HG02642 (cell line): ENCODE measurements around the gene TM4SF5.

Experiments
- ATAC-seq: cut with Tn5 transposase; IDR thresholded peaks from one replicate; pipeline ENCODE4 v1.9.1; 2021; ENCODE audit warnings: mild to moderate bottlenecking; ENCODE audit not compliant: unreplicated experiment, poor library complexity

Gene TM4SF5

GRCh38 chr17:4788159-4788806 is 16.6 kb downstream of the TM4SF5 start:
- ATAC-seq = no peak

DNA sequence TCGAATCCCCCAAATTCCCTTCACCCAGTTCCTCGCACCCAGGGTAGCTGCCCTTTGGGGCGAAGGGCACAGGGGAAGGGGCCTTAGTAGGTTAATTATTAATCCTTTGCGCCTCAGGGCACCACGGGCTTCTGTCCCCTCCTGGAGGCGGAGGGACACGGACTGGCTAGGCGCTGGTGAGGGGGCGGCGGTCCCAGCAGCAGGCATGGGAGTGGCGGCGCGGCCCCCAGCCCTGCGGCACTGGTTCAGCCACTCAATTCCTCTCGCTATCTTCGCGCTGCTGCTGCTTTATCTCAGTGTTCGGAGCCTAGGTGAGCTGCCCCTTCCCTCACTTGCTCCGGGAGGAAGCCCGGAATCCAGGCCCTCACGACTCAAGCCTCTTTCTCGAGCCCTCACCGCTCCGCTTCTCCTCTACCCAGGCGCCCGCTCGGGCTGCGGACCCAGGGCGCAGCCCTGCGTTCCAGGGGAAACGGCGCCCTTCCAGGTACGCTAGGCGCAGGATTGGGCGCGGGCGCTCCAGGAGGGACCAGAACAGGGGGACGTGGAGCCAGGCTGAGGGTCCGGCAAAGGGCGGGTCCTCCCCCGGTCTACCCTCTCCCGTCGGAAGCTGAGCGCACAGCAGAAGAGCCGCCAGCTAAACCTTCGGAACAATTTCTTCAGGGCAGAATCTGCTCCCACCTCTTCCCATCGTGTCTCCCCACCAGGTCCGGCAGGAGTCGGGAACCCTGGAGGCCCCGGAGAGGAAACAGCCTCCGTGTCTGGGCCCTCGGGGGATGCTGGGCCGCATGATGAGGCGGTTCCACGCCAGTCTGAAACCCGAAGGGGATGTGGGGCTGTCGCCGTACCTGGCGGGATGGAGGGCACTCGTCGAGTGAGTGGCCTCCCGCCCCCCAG is 17.4 kb downstream of the TM4SF5 start, which contains the start of gene GLTPD2:
Gene GLTPD2 (plus strand): TSS at position 158 of the 894 bp plus-strand sequence. CDS start 48 bp downstream, at position 206.
- ATAC-seq = no peak

- ATAC-seq = no peak
These were observed 17.9 kb downstream of the TM4SF5 start for GRCh38 chr17:4789701-4789950.

DNA sequence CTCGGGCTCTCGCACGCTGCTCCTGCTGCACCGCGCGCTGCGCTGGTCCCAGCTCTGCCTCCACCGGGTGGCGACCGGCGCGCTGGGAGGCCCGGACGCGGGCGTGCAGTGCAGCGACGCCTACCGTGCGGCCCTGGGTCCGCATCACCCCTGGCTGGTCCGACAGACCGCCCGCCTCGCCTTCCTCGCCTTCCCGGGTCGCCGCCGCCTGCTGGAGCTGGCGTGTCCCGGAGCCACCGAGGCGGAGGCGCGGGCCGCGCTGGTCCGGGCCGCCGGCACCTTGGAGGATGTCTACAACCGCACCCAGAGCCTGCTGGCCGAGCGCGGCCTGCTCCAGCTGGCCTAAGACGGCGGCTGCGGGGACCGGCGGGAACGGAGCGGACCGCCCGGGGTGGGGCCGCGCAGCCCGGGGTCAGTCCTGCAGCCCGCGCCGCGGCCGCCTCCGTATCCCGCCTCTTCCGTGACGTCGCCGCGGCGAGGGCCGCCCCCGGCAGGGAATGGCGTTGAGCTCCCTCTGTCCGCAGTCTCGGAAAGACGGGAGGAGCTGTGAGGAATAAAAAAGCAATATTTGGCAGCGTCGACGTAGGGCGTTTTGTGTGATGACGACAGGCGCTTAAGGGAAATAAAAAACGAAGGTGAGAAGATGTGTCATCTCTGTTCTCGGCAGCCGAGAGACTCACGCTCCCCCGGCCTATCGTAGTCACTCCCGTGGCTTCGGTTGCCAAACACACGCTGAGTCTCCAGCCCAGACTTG is 18.4 kb downstream of the TM4SF5 start:
- ATAC-seq = peak; percentile 85

DNA sequence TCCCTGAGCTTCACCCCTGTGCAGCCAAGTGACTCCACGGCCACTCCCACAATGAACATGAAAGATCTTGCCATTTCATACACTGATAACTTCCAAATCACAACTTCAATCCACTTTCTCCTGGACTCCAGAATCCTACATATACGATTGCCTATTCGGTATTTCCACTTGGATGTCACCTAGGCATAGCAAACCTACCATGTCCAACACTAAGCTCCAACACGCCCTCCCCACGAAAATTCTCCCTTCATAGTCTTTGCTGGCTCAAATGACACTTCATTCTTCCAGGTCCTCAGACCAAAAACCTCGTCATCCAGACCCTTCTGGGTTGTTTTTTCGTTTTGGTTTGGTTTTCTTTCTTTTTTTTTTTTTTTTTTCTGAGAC is 19.0 kb downstream of the TM4SF5 start:
- no peak for ATAC-seq

- ATAC-seq = no peak
These were observed 23.5 kb downstream of the TM4SF5 start for GRCh38 chr17:4795168-4795567.

DNA sequence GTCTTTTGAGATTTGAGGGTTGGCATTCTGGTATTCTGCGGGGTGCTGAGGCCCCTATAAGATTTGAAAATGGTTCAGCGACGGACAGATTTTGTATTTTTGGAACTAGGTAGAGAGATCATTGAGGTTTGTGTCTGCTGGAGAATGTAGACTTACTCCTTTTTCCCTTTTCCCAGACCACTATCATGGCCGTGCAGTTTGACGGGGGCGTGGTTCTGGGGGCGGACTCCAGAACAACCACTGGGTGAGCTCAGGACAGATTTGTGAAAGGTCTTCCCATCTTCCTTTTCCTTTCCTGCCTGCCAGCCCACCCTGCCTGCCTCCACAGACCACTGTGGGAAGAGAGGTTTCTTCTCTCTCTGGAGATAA is 24.9 kb downstream of the TM4SF5 start:
- no peak for ATAC-seq

DNA sequence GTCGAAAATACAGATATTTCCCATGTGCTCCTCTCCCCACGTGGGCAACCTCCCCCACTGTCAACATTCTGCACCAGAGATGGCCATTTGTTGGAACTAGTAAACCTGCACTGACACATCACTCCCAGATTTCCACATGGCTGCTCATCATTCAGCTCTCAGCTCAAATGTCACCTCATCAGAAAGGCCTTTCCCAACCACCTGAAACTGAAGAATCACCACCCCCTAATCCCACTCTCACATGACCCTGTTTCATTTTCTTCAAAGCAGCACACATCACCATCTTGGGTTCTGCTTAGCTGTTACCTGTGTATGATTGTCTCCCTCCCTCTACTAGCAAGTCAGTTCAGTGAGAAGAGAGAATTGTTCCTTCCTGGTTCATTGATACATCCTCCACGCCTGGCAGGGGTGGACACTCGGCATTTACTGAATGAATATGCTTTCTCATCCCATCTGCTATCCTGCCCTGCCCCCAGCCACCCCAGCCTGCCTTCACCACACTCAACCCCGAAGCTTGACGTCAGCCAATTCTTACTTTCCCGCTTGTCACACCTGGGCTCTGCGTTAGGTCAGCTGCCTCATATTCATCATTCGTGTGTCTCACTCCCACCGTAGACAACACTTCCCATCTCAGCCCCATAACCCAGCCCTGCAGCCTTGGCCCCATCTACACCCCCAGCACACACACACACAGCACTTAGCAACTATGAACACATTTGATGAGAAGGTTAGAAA is 28.9 kb downstream of the TM4SF5 start:
- ATAC-seq = no peak

DNA sequence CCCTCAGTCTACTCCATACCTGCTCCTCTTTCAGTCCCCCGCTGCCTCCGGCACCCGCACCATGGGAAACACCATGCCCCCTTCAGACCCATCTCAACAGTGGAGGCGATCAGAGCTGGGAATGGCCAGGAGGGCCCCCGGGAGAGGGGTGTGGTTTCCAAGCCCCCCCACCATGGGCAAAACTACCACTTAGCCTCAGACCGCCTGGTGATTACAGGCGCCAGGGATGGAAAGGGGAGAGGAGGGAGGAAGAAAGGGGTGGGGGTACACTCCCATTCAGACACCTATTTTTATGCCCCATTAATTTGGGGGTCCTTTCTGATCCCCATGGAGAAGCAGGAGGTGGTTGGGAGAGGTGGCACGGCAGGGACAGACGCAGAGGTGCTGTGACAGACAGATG is 30.5 kb downstream of the TM4SF5 start, which contains the start of gene C17orf114:
Gene C17orf114 (minus strand): TSS at position 101 of the 400 bp plus-strand sequence.
- no peak for ATAC-seq

DNA sequence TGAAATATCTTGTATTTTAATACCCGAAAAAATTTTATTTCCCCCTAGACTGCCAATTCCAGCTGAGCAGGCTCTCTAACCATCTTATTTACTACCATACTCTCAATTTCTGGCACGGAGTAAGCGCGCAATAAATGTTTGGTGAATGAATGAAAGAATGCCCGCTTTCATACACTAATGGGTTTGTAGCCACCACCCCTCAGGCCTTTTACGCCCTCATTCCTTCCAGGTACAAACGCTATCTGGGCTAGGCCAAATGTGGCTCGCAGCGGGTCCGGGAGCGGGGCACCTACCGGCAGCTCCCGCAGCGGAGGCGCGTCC is 34.7 kb downstream of the TM4SF5 start:
- ATAC-seq = no peak

DNA sequence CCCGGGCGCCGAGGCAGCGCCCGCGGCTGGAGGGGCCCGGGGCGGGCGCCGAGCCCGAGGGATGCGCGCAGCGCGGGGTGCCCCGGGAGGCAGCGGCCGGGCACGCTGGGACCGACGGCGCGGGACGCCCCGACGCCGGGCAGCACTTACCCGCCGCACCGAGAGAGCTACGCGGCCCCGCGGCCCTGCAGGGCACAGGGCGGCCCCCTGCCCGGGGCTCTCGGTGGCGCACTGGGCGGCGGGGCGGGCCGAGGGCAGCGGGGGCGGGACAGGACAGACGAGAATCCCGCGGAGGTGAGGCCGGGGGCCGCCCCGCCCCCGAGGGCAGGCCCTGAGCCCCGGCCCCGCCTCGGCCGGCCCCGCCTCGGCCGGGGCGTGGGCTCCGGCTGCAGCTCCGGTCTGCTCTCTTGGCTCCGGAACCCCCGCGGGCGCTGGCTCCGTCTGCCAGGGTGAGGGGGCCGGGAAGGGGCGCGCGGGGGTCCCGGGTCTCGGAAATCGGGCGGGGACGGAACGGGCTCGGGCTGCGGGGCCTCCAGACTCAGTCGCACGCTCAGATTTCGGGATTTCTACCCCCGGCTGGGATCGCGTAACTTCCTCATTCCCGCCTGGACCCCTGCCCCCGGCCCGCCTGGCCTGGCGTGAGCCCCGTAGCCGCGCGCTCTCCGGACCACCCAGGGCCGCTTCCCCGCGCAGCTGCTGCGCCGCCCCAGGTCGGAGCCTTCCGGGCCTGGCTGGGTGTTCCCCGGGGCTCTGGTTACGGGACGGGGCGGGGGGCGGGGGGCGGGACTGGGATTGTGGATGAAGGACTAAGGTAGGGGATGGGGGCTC is 35.3 kb downstream of the TM4SF5 start, which contains the start of gene PLD2:
Gene PLD2 (plus strand): TSS at position 376 of the 828 bp plus-strand sequence. CDS start 621 bp downstream, outside the sequence.
- peak; percentile 94 for ATAC-seq

DNA sequence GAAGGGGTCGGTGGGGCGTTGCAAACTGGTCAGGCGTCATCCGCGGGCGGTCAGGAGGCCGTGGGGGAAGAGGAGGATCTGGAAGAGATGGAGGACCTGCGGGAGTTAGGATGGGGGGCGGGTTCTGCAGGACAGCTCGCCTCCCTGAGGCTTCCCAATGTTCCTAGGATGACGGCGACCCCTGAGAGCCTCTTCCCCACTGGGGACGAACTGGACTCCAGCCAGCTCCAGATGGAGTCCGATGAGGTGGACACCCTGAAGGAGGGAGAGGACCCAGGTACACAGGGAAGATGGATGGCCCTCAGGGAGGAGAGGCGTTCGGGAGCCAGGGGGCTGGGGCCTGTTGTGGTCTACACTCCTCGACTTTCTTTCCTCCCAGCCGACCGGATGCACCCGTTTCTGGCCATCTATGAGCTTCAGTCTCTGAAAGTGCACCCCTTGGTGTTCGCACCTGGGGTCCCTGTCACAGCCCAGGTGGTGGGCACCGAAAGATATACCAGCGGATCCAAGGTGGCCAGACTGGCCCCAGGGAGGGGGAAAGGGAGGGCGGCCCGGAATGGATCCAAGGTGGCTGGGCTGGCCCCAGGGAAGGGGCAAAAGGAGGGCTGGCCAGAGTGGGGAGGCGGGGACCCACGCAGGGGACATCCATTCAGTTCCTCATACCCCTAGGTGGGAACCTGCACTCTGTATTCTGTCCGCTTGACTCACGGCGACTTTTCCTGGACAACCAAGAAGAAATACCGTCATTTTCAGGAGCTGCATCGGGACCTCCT is 36.1 kb downstream of the TM4SF5 start:
- no peak for ATAC-seq

GRCh38 chr17:4808378-4808767 is 36.7 kb downstream of the TM4SF5 start:
- no peak for ATAC-seq

DNA sequence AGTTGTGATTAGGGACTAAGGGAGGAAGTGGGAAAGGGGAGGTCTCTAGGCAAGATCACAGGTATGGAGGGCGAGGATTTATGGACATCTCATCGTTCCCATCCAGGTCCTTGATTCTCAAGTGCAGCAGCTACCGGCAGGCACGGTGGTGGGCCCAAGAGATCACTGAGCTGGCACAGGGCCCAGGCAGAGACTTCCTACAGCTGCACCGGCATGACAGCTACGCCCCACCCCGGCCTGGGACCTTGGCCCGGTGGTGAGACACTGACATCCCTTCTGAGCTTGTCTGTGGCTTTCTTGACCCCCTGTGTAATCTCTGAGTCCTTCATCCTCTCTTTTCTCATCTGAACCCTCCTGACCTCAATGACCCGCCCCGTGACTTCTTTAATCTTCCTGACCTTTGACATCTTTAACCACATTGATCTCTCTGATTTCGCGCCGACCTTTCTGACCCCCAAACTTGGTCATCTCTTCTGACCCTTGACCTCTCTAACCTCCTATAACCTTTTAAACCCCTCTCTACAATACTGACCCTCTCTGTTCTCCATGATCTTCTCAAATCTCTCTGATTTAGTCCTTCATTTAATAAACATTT is 39.1 kb downstream of the TM4SF5 start:
- ATAC-seq = no peak

DNA sequence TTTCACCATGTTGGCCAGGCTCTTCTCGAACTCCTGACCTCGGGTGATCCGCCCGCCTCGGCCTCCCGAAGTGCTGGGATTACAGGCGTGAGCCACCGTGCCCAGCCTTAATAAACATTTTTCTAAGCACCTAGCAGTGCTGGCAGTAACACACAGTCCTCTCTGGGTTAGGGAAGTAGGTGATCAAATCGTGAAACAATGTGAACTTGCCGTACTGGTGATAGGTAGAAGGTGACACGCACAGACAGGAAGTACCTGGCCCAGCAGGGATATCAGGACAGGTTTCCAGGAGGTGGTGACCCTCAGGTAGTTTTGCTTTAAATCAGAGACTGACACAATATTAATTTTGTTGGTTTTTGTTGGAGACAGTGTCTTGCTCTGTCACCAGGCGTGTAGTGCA is 39.8 kb downstream of the TM4SF5 start:
- no peak for ATAC-seq

DNA sequence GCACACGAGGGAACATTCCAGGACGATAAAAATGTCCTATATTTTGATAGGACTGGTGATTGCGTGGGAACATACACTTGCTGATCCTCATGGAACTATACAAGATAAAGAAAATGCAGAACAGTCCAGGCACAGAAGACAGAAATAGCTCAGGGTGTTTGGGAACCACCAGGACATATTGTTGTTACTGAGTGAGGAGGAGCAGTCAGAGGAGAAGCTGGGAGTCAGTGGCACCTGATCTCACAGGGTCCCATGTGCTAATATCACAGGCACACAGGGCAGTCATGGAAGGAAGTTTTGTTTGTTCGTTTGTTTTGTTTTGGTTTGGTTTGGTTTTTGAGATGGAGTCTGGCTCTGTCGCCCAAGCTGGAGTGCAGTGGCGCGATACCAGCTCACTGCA is 41.0 kb downstream of the TM4SF5 start:
- no peak for ATAC-seq

DNA sequence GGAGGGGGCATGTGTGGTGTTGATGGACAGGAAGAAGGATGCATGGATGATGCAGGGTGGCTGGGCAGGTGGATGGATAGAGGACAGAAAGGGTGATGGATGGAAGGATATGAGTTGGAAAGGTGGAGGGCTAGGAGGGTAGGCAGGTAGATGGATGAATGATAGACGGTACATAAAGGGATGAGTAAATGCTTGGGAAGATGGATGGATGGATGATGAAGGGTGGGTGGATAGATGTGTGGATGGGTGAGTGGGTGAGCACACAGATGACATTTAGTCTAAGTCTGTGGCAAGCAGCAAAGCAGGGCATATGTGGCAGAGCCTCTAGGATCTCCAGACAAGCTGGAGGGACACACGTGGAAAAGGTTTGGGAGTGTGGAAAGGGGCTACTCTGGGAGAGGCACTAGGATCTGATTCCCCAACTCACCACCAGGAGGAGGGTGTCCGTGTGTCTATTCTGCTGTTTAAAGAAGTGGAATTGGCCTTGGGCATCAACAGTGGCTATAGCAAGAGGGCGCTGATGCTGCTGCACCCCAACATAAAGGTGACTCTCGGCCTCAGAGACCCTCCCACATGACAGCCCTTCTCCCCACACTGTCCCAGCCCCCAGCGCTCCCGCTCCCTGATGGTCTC is 43.5 kb downstream of the TM4SF5 start:
- ATAC-seq = no peak

DNA sequence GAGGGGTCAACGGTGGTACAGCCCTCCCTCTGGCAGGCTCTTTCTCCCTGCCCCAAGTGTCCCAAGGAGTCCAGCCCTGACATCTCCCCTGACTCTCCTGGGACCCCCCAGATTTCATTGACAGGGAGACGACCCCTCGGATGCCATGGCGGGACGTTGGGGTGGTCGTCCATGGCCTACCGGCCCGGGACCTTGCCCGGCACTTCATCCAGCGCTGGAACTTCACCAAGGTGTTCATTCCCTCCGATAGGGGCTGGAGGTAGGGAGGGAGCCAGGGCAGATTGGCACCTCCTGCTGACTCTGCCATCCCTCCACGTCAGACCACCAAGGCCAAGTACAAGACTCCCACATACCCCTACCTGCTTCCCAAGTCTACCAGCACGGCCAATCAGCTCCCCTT is 45.1 kb downstream of the TM4SF5 start:
- ATAC-seq = no peak
